Globus pallidus (tissue), 1 donor: ENCODE data around the gene SLC25A21.
A peak's percentile ranks its signal among the peaks of the same experiment; 100 is the strongest.
"Not testable (repeated sequence)": the region's sequence is repeated elsewhere in the genome, so short reads cannot be mapped to it uniquely, and the experiment has no call there.

ENCODE experiments used
- DNase-seq: peaks from one replicate; pipeline ENCODE4 v3.0.0-alpha.2; 2015; ENCODE audit warnings: low spot score

SLC25A21 gene

DNA sequence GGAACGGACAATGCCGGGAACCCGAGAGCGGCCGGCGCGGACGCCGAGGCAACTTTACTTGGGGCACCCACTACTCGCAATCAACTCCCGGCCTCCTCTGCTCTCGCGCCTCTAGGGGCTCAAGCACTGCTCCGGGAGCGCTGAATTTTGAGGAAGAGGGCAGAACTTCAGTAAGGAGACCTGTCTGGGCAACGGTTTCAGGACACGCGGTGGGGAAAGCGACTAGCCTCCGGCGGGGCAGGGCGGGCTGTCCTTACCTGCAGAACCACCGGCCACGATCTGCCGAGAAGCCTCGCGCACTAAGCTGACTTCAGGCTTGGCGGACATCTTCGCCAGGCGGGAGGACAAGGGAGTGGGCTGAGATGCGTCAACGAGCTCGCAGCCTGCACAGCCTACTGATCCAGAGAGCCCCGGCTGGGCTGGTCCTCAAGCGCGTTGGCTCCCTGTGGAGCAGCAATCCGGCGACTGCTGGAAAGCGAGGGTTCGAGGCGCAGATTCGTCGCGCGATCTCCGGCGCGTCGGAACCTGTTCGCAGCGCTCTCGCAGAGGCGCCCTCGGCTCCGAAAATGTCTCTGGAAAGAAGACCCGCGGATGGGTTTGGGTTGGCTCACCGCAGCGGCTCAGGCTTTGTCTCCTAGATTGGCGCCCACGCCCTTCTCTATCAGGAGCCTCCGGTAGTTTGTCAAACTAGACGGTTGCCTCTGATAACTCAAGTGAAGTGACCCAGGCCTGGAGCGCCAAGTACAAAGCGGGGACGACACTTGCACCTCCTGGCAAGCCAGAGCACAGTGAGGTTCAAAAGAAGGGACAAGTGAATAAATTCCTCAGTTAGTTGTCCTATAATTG, at the start of gene SLC25A21:
TSS of gene SLC25A21 (minus strand) at position 583 of the 846 bp plus-strand sequence.
- DNase-seq: peak; percentile 72

GRCh38 chr14:37221073-37221472, 48.7 kb upstream of the SLC25A21 start:
- DNase-seq: no peak

DNA sequence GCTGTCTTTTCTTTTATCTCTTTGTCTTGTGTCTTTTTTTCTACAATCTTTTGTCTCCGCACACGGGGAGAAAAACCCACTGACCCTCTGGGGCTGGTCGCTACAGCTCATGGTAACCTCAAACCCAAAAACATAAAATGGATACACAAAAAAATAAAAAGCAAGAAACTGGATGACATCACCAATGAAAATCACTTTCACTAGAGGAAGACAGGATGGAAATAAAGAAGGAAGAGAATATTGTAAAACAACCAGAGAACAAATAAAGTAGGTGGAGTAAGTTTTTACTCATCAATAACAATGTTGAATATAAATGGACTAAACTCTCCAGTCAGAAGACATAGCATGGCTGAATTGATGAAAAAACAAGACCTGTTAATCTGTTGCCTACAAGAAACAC, 42.9 kb upstream of the SLC25A21 start:
- no peak for DNase-seq

- DNase-seq: no peak
Measured at GRCh38 chr14:37213016-37213415, 40.6 kb upstream of the SLC25A21 start.

- DNase-seq: no peak
Measured at GRCh38 chr14:37210448-37210847, 38.0 kb upstream of the SLC25A21 start.

DNA sequence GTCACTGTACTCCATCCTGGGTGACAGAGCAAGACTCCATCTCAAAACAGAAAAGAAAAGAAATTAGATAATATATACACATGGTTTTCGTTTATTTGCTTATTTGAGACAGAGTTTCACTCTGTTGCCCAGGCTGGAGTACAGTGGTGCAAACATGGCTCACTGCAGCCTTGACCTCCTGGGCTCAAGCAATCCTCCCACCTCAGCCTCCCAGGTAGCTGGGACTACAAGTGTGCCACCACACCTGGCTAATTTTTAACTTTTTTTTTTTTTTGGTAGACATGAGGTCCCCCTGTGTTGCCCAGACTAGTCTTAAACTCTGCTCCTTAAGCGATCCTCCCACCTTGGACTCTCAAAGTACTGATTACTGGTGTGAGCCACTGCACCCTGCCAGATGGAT, 37.2 kb upstream of the SLC25A21 start:
- not testable (repeated sequence) for DNase-seq

DNA sequence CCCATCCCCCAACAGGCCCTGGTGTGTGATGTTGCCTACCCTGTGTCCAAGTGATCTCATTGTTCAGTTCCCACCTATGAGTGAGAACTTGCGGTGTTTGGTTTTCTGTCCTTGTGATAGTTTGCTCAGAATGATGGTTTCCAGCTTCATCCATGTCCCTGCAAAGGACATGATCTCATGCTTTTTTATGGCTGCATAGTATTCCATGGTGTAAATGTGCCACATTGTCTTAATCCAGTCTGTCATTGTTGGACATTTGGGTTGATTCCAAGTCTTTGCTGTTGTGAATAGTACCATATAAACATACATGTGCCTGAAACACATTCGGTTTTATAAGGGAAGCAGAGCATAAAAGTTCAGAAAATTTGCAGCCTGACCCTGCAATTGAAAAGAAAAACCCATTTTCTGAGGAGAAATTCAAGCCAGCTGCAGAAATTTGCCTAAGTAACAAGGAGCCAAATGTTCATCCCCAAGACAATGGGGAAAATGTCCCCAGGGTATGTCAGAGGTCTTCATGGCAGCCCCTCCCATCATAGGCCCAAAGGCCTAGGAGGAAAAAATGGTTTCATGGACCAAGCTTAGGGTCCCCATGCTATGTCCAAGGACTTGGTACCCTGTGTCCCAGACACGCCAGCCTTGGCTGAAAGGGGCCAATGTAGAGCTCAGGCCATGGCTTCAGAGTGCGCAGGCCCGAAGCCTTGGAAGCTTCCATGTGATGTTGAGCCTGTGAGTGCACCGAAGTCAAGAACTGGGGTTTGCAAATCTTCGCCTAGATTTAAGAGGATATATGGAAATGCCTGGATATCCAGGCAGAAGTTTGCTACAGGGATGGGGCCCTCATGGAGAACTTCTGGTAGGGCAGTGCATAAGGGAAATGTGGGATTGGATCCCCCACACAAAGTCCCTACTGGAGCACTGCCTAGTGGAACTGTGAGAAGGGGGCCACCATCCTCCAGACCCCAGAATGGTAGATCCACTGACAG, 33.5 kb upstream of the SLC25A21 start:
- DNase-seq: not testable (repeated sequence)

GRCh38 chr14:37203423-37203822, 31.0 kb upstream of the SLC25A21 start:
- no peak for DNase-seq

GRCh38 chr14:37202812-37203211, 30.4 kb upstream of the SLC25A21 start:
- no peak for DNase-seq

DNA sequence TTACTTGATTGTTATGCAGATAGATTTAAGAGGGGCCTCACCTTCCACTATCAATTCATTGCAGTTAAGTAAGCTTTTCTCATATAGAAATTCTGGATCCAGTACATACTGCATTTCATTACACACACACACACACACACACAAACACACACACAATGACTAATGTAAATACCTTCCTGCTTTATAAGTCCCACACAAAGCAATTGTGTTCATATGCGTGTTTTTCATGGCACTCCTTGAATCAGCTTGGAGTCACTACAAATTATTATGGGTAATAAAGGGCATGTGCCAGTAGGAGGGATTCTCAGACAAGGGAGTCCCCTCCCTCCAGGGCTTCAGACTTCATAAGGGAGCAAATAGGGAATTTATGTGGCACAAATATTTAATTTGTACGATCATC, 29.9 kb upstream of the SLC25A21 start:
- no peak for DNase-seq

GRCh38 chr14:37201724-37202123, 29.3 kb upstream of the SLC25A21 start:
- no peak for DNase-seq

GRCh38 chr14:37198907-37199306, 26.5 kb upstream of the SLC25A21 start:
- DNase-seq: no peak

DNA sequence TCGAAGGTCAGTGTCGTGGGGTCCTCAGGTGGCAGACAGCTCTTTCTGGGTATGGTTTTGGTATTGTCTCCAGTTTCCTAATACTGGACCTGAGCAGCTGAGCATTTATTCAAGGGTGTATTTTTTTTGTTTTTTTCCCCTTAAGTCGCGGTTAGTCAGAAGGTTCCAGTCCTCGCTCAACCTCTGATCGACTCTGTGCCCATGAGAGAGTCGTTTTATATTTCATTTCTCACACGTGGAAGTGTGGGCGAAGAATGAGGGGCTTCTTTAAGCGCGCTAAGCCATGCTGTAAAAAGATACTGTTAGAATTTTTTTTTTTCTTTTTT, 25.8 kb upstream of the SLC25A21 start:
- DNase-seq: no peak

DNA sequence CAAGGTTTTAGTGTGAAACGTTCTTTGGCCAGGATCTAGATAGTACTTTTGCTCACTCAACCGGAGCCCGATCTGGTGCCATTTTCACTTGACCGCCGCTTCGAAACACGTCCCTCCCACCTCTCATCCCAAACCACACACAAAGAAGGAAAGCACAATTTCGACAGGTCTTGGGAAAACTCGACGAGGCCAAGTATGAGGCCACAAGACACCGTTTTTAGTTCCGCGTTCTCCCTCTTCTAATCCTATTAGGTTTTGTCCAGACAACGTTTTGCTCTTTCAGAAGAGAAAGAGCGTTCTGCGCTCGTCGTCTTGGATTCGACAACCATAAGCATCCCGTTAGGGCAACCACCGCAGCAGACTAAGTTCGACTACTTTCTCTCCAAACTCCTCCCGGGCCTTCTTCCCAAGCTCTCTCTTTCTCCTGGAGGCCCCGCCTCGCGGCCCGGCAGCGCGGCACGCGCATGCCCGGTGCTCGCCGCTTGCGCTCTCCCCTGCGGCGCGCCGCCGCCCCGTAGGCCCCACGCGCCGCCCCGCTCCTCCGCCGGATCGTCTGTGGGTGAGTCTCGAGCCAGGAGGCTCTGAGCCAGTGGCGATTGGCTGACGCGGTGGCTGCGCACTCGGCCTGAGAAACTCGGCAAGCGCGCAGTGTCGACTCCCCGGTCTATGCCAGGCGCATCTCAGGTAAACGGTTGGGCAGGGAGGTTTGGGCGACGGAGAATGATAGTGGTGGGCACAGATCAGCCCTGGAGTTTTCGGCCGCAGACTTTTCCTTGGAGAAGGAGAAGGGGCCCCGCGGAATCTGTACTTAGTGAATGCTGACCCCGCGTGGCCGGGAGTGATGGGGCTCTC, 25.2 kb upstream of the SLC25A21 start, which contains the start of gene MIPOL1:
TSS of gene MIPOL1 (plus strand) at position 517 of the 852 bp plus-strand sequence. CDS start 49,952 bp downstream, outside the sequence.
- DNase-seq: peak; percentile 75

DNA sequence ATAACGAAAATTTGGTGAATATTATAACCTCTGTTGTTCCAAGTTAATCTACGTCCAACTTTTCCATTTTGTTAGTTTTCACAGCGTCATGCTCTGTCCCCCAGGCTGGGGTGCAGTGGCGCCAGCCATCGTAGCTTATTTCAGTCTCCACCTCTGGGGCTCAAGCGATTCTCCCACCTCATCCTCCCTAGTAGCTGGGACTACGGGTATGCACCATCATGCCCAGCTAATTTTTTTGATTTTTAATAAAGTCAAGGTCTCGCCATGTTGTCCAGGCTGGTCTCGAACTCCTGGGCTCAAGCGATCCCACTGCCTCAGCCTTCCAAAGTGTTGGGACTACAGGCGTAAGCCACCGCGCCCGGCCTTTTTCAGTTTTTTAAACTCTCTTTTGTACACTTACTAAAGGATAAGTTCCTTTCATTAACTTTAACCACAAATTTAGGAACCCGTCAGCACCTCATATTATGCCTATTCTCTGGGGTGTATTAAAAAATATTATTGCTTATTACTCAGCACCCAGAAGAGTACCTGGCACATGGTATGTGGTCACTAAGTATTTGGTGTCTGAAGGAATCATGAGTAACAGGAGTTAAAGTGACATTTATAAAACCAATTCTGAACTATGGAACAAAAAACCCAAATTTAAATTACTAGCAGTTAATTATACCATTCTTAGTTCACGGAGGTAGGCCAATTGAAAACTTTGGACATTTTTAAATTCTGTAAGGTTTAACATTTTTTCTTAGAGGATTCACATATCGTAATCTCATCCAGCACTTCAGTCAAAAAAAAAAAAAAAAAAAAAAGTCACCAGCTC, 24.4 kb upstream of the SLC25A21 start:
- no peak for DNase-seq

- no peak for DNase-seq
Measured at GRCh38 chr14:37195327-37195726, 22.9 kb upstream of the SLC25A21 start.

DNA sequence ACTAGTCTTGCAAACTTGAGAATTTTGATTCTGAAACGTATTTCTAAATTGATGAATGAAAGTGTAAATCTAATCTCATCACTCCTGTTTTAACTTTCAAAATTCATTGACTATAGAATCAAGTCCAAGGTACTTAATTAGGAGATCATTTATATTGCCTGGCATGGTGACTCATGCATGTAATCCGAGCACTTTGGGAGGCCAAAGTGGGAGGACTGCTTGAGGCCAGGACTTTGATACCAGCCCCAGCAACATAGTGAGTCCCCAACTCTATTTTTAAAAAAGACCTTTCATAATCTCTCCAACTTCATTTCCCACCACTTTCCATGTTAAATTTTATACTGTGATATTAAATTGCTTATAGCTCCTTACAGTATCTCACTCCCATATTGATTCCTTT, 22.3 kb upstream of the SLC25A21 start:
- DNase-seq: no peak

GRCh38 chr14:37189733-37190132, 17.3 kb upstream of the SLC25A21 start:
- not testable (repeated sequence) for DNase-seq

DNA sequence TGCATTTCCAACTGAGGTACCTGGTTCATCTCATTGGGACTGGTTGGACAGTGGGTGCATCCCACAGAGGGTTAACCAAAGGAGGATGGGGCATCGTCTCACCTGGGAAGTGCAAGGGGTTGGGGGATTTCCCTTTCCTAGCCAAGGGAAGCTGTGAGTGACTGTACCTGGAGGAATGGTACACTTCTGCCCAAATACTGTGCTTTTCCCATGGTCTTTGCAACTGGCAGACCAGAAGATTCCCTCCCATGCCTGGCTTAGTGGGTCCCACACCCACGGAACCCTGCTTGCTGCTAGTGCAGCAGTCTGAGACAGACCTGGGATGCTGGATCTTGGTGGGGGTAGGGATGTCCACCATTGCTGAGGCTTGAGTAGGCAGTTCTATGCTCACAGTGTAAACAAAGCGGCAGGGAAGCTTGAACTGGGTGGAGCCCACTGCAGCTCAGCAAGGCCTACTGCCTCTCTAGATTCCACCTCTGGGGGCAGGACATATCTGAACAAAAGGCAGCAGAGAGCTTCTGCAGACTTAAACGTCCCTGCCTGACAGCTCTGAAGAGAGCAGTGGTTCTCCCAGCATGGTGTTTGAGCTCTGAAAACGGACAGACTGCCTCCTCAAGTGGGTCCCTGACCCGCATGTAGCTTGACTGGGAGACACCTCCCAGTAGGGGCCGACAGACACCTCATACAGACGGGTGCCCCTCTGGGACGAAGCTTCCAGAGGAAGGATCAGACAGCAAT, 15.6 kb upstream of the SLC25A21 start:
- not testable (repeated sequence) for DNase-seq

DNA sequence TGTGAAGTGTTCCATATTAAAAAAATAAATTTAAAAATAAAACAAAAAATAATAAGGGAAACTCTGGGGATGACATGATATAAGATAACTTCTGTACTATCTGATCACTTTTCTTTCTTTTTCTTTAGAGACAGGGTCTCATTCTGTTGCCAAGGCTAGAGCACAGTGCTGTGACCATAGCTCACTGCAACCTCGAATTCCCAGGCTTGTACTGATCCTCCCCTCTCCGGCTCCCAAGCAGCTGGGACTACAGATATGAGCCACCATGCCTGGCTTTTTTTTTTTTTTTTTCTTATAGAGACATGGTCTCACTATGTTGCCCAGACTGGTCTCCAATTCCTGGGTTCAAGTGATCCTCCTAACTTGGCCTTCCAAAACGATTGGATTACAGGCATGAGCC, 14.9 kb upstream of the SLC25A21 start:
- DNase-seq: no peak
